Stimulated activated CD8-positive, alpha-beta memory T cell treated with anti-CD3 and anti-CD28 coated beads, Interleukin-15, amount 100 ng/mL, for 1 hour (primary cell): ENCODE results near the gene PBLD.

Source experiments
- DNase-seq: peaks from one replicate; pipeline ENCODE4 v3.0.0-alpha.2; 2020; ENCODE audit warnings: low read depth

The PBLD gene

DNA sequence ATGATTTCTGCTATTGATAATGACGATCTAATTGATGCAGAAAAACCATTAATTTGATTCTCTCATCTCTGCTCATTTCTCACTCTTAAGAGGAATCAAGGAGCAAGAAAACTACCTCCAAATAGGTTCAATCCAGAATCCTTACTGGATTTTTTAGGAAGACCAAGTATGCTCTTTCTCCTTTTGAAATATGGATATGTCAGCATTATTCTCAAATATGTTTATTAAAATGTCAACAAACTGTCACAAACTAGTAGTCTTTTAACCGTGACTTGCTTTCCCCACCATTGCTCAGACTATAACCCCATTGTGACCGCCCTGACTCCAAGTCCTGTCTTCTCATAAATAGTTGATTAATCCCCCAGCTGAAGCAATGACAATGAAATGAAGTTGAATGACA is 99.7 kb downstream of the PBLD start:
- DNase-seq = no peak
